ENCODE data around the gene TIMM44. TPM values are rescaled to one million over a fixed set of nuclear protein-coding genes. Genes with fewer than 3 reads are reported as not detected.

The TIMM44 gene
- total and polyA plus RNA-seq, 2 of the 8 experiments (the other 6 are each of a cell fraction or from before 2014, with no cell fraction given), result 131 to 150 TPM

DNA sequence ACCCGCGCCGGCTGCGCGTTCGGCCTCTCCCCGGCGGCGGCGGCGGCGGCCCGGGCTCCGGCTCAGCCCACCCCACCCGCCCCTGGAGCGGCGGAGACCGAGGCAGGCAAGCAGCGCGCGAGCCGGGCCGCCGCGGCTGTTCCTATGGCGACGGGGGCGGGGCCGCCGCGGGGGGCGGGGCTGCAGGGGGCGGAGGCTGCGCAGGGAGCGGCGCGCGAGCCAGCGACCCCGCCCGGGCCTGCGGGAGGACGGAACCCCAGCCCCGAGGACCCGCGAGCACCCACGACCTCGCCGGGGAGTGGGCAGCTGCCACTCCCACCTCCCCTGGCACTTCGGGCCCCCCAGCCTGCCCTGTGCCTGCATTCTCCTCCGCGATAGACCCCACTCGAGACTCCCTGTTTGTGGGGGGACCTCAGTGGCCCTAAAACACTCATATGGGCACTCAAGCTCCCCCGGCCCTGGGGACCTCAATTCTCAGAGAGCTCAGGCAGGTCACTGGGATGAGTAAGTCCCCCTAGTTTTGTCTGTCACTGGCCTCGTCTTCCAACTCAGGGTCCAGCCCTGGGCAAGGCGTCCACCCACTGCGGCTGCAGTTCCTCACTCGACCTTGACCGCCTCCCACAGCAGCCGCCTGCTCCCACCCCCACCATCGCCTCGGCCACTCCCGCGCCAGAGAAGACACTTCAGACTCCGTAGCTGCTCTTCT is 17.3 kb downstream of the TIMM44 start, which contains the start of gene CTXN1 (continued):
- TF ChIP-seq, protein P1, sequence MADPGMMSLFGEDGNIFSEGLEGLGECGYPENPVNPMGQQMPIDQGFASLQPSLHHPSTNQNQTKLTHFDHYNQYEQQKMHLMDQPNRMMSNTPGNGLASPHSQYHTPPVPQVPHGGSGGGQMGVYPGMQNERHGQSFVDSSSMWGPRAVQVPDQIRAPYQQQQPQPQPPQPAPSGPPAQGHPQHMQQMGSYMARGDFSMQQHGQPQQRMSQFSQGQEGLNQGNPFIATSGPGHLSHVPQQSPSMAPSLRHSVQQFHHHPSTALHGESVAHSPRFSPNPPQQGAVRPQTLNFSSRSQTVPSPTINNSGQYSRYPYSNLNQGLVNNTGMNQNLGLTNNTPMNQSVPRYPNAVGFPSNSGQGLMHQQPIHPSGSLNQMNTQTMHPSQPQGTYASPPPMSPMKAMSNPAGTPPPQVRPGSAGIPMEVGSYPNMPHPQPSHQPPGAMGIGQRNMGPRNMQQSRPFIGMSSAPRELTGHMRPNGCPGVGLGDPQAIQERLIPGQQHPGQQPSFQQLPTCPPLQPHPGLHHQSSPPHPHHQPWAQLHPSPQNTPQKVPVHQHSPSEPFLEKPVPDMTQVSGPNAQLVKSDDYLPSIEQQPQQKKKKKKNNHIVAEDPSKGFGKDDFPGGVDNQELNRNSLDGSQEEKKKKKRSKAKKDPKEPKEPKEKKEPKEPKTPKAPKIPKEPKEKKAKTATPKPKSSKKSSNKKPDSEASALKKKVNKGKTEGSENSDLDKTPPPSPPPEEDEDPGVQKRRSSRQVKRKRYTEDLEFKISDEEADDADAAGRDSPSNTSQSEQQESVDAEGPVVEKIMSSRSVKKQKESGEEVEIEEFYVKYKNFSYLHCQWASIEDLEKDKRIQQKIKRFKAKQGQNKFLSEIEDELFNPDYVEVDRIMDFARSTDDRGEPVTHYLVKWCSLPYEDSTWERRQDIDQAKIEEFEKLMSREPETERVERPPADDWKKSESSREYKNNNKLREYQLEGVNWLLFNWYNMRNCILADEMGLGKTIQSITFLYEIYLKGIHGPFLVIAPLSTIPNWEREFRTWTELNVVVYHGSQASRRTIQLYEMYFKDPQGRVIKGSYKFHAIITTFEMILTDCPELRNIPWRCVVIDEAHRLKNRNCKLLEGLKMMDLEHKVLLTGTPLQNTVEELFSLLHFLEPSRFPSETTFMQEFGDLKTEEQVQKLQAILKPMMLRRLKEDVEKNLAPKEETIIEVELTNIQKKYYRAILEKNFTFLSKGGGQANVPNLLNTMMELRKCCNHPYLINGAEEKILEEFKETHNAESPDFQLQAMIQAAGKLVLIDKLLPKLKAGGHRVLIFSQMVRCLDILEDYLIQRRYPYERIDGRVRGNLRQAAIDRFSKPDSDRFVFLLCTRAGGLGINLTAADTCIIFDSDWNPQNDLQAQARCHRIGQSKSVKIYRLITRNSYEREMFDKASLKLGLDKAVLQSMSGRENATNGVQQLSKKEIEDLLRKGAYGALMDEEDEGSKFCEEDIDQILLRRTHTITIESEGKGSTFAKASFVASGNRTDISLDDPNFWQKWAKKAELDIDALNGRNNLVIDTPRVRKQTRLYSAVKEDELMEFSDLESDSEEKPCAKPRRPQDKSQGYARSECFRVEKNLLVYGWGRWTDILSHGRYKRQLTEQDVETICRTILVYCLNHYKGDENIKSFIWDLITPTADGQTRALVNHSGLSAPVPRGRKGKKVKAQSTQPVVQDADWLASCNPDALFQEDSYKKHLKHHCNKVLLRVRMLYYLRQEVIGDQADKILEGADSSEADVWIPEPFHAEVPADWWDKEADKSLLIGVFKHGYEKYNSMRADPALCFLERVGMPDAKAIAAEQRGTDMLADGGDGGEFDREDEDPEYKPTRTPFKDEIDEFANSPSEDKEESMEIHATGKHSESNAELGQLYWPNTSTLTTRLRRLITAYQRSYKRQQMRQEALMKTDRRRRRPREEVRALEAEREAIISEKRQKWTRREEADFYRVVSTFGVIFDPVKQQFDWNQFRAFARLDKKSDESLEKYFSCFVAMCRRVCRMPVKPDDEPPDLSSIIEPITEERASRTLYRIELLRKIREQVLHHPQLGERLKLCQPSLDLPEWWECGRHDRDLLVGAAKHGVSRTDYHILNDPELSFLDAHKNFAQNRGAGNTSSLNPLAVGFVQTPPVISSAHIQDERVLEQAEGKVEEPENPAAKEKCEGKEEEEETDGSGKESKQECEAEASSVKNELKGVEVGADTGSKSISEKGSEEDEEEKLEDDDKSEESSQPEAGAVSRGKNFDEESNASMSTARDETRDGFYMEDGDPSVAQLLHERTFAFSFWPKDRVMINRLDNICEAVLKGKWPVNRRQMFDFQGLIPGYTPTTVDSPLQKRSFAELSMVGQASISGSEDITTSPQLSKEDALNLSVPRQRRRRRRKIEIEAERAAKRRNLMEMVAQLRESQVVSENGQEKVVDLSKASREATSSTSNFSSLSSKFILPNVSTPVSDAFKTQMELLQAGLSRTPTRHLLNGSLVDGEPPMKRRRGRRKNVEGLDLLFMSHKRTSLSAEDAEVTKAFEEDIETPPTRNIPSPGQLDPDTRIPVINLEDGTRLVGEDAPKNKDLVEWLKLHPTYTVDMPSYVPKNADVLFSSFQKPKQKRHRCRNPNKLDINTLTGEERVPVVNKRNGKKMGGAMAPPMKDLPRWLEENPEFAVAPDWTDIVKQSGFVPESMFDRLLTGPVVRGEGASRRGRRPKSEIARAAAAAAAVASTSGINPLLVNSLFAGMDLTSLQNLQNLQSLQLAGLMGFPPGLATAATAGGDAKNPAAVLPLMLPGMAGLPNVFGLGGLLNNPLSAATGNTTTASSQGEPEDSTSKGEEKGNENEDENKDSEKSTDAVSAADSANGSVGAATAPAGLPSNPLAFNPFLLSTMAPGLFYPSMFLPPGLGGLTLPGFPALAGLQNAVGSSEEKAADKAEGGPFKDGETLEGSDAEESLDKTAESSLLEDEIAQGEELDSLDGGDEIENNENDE (IDR thresholded peaks at IDR 0.05; ENCODE audit: insufficient replicate concordance, low read length), result no peak
